Activated naive CD8-positive, alpha-beta T cell treated with anti-CD3 and anti-CD28 coated beads, Interleukin-2, amount 50 U/mL, for 24 hours (primary cell): ENCODE results near the gene RAB11FIP3.
A peak's percentile ranks its signal among the peaks of the same experiment; 100 is the strongest.

Source experiments
- ATAC-seq: fragments of 150-1000 bp; cut with Tn5 transposase; one replicate; pipeline ENCODE4 v1.10.0; 2021
- DNase-seq: peaks from one replicate; pipeline ENCODE4 v3.0.0; 2021
- H3K27ac Mint-ChIP-seq: one replicate; pipeline ENCODE4 v1.8.0; 2021; ENCODE audit warnings: mild to moderate bottlenecking, mixed read lengths
- H3K27me3 Mint-ChIP-seq: one replicate; pipeline ENCODE4 v1.8.0; 2021; ENCODE audit warnings: mixed read lengths
- H3K36me3 Mint-ChIP-seq: one replicate; pipeline ENCODE4 v1.8.0; 2021; ENCODE audit warnings: low read depth, mixed read lengths
- H3K4me1 Mint-ChIP-seq: one replicate; pipeline ENCODE4 v1.8.0; 2021; ENCODE audit warnings: mixed read lengths
- H3K4me3 Mint-ChIP-seq: one replicate; pipeline ENCODE4 v1.8.0; 2021; ENCODE audit warnings: mild to moderate bottlenecking, moderate library complexity, mixed read lengths
- H3K9me3 Mint-ChIP-seq: one replicate; pipeline ENCODE4 v1.8.0; 2021; ENCODE audit warnings: mixed read lengths

The RAB11FIP3 gene

DNA sequence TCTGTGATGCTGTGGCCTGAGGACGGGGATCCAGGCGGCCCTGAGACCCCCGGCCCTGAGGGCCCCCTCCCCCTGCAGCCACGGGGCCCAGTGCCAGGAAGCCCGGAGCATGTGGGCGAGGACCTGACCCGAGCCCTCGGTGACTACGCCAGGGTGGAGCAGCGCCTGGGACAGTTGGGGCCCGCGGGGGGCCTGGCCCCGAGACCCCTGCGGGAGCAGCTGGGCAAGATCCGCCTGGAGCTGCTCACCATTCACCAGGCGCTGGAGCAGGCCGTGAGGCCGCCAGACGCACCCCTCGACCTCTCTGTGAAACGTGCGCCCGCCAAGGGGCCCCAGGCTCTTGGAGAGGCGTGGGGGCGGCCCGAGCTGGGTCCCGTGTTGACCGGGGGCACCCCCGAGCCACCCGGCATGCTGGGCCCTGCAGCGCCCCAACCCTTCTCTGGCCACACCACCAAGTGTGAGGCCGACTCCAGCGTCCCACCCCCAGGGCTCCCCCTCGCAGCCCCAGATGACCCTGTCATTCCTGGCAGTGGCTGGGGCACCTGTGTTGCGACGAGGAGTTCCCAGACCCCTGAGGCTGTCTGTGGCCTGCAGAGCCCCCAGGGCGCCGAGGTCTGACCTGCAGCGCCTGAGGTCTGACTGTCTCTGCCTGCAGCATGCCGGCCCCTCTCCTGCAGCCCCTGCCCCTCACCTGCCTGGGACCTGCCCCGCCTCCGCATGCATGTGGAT, 139.4 kb downstream of the RAB11FIP3 start:
- H3K4me1 Mint-ChIP-seq, result peaks cover 18% of the 10 kb centered on the region
- DNase-seq (no peak), ATAC-seq (no peak)
- no peaks in the 10 kb centered on the region for H3K36me3 Mint-ChIP-seq
- no peak overlapping the region for H3K4me3 Mint-ChIP-seq
- peaks cover 10% of the 10 kb centered on the region for H3K27me3 Mint-ChIP-seq
- no peak overlapping the region for H3K27ac Mint-ChIP-seq
- no peaks in the 10 kb centered on the region for H3K9me3 Mint-ChIP-seq

DNA sequence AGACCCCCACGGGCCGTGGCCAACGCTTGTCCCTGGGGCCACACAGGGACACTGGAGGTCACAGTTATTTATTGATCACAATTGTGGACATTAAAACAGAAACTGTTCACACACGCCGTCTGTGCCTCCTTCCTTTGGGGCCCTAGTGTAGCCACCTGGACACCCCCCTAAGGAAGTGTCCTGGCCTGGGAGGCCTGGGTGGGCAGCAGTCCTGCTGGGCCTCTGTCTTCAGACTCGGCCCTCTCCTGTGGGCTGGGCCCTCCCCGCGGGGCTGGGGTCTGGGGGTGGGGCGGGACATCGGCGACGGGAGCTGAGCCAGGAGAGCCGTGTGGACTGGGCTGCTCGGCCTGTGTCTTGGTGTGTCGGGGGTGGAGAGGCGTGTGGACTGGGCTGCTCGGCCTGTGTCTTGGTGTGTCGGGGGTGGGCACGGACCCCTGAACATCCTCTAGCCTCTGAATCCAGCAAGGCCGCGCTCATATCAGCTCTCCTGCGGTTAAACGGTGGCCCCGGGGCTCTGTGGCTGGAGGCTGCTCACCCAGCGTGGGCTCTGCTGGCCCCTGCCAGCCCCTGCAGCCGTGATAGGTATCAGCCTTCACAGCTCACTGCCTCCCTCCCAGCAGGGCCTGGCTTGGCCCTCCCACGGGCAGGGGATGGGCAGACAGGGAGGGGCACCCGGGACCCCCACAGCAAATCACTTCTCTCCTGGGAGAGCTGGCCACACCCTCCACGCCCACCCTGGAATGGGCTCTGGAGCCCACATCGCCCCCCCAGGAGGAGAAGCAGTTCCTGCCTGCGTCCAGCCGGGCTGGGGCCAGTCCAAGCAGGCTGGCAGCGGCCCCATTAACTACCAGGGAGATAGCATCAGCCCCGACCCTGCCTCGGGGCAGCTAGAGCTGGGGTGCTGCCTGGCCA, 140.2 kb downstream of the RAB11FIP3 start:
- ATAC-seq (no peak), DNase-seq (no peak)
- Mint-ChIP-seq H3K9me3 (no peaks in the 10 kb centered on the region), H3K36me3 (no peaks in the 10 kb centered on the region), H3K4me1 (peaks cover 18% of the 10 kb centered on the region), H3K27me3 (peaks cover 10% of the 10 kb centered on the region), H3K27ac (no peak overlapping the region), H3K4me3 (no peak overlapping the region)

DNA sequence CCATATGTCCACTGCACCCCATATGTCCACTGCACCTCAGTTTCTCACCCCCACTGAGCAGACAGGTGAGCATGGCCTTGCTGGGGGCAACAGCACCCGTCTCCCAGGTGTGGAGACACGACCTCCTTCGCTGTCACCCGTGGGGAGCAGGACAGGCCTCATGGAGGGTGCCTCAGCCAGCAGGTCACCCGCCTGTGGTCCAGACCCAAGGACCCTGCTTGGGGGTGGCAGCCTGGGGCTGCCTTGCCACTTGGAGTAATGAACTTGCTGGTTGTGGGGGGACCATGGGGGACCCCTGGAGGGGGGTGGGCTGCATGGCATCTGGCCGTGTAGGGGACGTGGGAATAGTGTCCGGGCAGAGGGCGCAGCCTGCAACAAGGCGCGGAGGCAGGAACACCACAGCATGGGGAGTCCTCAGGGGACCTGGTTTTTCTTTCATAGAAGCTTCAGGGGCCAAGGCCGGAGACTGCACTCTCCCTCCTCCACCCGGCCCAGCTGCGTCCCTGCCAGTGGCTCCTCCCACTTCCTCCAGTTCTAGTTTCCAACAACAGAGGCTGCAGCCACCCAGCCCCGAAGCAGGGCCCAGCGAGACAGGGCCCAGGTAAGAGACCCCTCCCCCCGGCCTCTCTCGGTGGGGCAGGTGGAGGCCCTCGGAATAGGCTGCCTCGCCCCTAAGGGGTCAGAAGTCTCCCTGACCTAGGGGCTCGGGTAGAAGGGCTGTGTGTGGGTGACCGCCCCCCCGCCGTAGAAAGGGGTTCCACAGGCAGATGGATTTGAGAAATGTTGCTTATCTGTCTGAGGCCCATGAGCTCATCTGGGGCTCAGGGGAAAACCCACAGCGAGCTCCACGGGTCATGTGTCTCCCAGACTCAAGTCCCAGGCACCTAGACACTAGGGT, 141.3 kb downstream of the RAB11FIP3 start, which contains the start of gene NHLRC4:
TSS of gene NHLRC4 (plus strand) at position 531 of the 898 bp plus-strand sequence. CDS start 1,043 bp downstream, outside the sequence.
- H3K27me3 Mint-ChIP-seq, result peaks cover 6% of the 10 kb centered on the region
- ATAC-seq (peak; percentile 31), DNase-seq (peak; percentile 59)
- no peaks in the 10 kb centered on the region for H3K36me3 Mint-ChIP-seq
- peaks cover 28% of the 10 kb centered on the region for H3K4me1 Mint-ChIP-seq
- H3K27ac Mint-ChIP-seq, result peak within 1 kb of the TSS; percentile 59
- H3K4me3 Mint-ChIP-seq, result peak within 1 kb of the TSS; percentile 4
- no peaks in the 10 kb centered on the region for H3K9me3 Mint-ChIP-seq

DNA sequence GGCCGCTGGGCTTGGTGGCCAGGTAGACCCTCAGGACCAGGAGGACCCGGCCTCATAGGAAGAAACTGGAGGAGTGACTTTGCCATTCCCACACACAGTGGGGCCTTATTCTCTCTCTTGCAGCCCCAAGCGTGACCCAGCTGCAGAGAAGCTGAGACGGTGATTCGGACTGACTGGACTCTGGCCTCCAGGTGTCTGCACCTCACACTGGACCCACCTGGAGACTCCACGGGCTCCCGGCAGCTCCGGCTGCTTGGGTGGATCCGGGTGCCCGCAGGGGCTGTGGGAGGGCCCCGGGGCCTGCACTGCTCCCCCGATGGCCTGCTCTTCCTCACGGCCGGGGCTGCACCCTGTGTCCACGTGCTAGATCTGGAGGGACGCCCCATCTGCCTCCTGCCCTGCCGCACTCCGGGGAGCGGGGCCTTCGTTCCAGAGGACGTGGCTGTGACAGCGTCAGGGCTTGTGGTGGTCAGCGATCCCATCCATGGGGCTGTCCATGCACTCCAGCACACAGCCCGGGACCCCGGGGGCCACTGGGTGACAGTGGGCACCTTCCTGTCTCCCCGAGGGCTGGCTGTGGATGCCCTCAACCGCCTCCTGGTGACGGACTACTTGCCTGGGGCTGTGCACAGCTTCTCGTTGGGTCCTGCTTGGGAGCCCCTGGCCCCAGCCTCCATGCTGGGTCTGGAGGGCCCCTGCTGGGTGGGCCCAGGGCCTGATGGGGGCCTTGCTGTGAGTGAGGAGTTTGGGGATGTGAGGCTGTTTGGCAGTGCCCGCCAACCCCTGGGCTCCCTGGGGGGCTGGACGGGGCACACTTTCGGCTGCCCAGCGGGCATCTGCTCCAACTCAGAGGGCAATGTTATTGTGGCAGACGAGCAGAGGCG, 142.2 kb downstream of the RAB11FIP3 start:
- DNase-seq, result no peak
- Mint-ChIP-seq H3K4me3 (no peak overlapping the region), H3K27ac (peak overlapping the region; percentile 59), H3K4me1 (peaks cover 30% of the 10 kb centered on the region), H3K36me3 (no peaks in the 10 kb centered on the region), H3K27me3 (peaks cover 1% of the 10 kb centered on the region), H3K9me3 (no peaks in the 10 kb centered on the region)
- no peak for ATAC-seq

DNA sequence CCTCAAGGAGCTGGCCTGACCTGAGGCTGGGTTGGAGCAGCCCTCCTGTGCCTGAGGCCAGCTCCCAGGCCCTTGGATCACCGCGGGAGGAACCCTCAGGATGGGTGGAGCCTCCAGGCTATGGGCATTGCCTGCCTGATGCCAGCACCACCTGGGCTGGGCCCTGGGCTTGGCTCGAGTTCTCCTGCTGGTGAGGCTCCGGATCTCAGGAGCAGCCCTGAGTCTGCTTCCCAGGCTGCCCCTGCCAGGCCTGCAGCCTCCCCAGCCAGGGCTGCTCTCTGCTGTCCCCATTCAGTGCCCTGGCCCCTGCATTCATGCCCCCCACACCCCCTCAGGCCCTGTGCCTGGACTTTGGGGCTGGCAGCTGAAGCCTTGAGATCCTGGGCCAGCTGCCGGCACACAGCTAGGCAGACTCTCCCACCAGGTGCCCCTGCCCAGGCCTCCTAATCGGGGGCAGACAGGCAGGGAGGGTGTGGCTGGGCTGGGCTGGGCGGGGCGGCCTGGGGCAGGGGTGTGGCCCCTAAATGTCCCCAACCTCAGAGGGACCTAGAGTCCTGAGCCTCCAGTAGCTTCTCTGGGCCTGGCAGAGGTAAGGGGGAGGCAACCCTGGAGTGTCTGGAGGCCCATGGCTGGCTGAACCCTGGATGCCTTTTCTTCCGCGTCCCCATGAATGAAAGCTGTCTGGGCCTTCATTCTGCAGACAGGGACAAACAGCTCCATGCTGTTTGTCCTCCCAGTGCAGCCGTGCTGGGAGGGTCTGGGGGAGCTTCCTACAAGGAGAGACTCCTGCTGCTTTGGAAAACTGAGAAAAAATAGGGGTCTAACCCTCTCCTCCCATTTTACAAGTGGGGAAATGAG, 143.2 kb downstream of the RAB11FIP3 start:
- ATAC-seq (no peak), DNase-seq (no peak)
- Mint-ChIP-seq H3K27me3 (no peaks in the 10 kb centered on the region), H3K9me3 (no peaks in the 10 kb centered on the region), H3K27ac (peak overlapping the region; percentile 87), H3K36me3 (no peaks in the 10 kb centered on the region), H3K4me1 (peaks cover 30% of the 10 kb centered on the region), H3K4me3 (peak overlapping the region; percentile 81)

DNA sequence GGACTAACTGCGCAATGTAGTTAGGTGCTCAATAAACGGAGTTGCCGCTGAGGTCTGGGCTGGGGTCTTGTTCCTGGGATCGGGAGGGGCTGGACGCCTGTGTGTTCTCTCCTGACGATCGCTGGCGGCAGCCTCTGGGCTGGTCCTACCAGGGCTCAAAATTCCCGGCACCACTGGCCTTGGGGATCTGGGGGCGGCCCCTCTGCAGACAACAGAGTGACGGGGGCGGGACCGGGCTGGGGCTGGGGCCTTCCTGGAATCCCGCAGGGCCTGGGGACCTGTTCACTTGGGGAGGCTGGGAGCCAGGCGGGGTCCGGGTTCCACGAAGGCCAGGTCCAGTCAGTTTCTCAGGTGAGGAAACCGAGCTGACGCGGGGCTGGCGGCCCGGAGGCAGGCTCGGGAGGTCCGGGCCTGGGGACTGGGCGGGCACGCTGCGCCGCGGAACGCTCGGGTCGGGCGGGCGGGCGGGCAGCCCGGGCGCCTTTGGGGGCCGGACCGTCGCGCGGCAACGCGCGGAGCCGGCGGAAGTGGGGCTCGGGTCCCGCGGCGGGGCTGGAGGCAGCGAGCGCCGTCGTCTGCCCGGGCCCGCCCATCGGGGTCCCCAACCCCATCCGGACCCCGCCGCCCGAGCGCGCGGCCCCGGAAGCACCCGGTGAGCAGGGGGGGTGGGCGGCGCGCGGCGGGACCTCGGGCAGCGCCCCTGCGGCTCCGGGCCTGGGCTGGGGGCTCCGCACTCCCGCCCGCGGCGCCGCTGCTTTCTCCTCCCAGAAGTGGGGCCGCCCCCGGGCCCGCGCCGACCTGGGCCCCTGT, 144.2 kb downstream of the RAB11FIP3 start, which contains the start of gene PIGQ:
TSS of gene PIGQ (plus strand) at position 524 of the 810 bp plus-strand sequence. CDS start 4,107 bp downstream, outside the sequence.
- H3K4me3 Mint-ChIP-seq, result peak within 1 kb of the TSS; percentile 85
- H3K27me3 Mint-ChIP-seq, result no peaks in the 10 kb centered on the region
- peaks cover 30% of the 10 kb centered on the region for H3K4me1 Mint-ChIP-seq
- H3K9me3 Mint-ChIP-seq, result no peaks in the 10 kb centered on the region
- H3K36me3 Mint-ChIP-seq, result no peaks in the 10 kb centered on the region
- peak; percentile 74 for DNase-seq
- peak within 1 kb of the TSS; percentile 87 for H3K27ac Mint-ChIP-seq
- ATAC-seq, result peak; percentile 84
